HG03442 (cell line): ENCODE data around the gene PSMA5.

Source experiments
- ATAC-seq: cut with Tn5 transposase; IDR thresholded peaks from one replicate; pipeline ENCODE4 v1.9.1; 2021; ENCODE audit warnings: mild to moderate bottlenecking, moderate library complexity; ENCODE audit not compliant: unreplicated experiment

Gene PSMA5

GRCh38 chr1:109370712-109371340 lies 55.4 kb downstream of the PSMA5 start:
- no peak for ATAC-seq

GRCh38 chr1:109369167-109369746 lies 57.0 kb downstream of the PSMA5 start:
- ATAC-seq: no peak

GRCh38 chr1:109368464-109368863 lies 57.8 kb downstream of the PSMA5 start:
- no peak for ATAC-seq

GRCh38 chr1:109367626-109368025 lies 58.6 kb downstream of the PSMA5 start:
- no peak for ATAC-seq

GRCh38 chr1:109365642-109366204 lies 60.5 kb downstream of the PSMA5 start:
- no peak for ATAC-seq

GRCh38 chr1:109361649-109362048 lies 64.6 kb downstream of the PSMA5 start:
- no peak for ATAC-seq

- no peak for ATAC-seq
Measured at GRCh38 chr1:109361069-109361468, 65.2 kb downstream of the PSMA5 start.

- ATAC-seq: no peak
Measured at GRCh38 chr1:109357616-109358015, 68.6 kb downstream of the PSMA5 start.

GRCh38 chr1:109356915-109357314 lies 69.3 kb downstream of the PSMA5 start:
- no peak for ATAC-seq

GRCh38 chr1:109356505-109356904 lies 69.7 kb downstream of the PSMA5 start:
- no peak for ATAC-seq

- no peak for ATAC-seq
Measured at GRCh38 chr1:109354929-109355328, 71.3 kb downstream of the PSMA5 start.

- ATAC-seq: no peak
Measured at GRCh38 chr1:109351457-109351856, 74.8 kb downstream of the PSMA5 start.

- ATAC-seq: no peak
Measured at GRCh38 chr1:109350655-109351054, 75.6 kb downstream of the PSMA5 start.

GRCh38 chr1:109350182-109350581 lies 76.1 kb downstream of the PSMA5 start:
- no peak for ATAC-seq
